Activated naive CD4-positive, alpha-beta T cell treated with Interleukin-2 at 50 U/mL for 16 hours (primary cell): ENCODE measurements around the gene IGF1R.

Experiments used
- DNase-seq: peaks from one replicate; pipeline ENCODE4 v3.0.0-alpha.2; 2020

The IGF1R gene

DNA sequence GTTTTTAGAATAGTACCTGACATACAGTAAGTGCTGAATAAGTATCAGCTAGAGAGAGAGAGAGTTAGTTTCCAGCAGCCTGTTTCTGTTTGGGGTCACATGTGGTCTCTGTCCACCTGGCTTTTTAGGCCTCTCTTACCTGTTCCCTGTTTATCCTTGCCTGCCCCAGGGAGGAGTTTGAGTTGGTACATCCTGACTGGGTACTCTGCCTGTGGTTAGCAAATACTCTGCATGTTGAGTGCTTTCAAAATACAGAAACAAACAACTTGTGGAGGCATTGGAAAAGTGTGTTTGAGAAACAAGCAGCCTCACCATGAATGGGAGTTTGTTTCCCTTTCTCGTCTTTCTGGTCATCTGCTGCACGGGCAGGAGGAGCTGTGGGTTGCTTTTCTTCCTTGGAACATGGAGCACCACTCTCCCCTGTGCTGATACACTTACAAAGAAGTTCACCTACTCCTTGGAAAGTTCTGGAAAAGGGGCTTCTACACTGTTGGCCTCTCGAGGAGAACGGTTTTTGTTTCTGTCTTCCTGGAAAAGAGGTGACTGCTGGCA lies 193.2 kb downstream of the IGF1R start:
- no peak for DNase-seq

DNA sequence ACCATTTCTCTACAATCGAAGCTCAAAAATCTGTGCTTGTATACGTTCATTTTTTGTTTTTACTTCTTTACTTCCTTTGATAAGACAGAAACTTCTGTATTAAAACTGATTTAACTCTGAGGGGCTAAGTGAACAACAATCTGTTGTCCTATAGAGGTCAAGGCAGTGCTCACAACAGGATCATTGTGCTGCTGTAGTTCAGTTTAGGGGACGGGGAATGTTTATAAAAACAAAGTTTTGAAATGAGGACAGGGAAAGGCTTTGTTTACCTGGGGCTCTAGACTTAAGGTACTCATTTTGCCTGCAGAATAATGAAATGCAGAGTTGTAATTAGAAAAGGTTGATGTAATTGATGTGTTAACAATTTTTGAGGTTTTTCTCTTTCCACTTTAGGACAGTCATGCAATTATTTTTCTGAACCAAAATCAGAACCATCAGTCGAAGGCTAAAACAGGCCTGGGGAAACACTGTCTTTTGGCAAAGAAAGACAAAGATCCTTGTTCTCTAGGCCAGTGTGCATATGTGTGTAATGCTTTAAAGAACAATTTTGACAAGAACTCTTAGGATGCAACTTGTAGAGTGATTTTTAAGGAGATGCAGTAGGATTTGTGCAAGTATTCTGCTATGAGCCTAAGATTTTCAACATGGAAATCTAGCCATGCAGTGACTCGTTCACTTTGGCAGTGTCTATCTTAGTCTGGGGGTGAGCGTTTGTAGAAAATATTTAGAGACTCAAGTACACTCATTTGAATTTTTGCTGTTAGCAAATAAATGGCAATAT lies 194.0 kb downstream of the IGF1R start:
- DNase-seq, result no peak

DNA sequence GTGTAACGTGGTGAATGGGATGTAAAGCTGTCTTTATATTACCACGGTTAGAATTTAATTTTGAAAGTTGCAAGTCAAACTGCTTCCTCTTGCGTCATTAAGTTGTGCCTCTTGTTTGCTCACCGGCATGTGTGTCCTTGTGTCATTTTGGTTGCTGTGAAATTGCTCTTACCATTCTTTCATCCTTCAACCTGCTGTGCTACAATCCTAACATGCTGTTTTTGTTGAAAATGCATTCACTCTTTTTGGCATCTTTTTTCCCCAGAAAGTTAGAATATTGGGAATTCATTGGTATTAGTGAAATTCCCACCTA lies 194.6 kb downstream of the IGF1R start:
- DNase-seq, result no peak

DNA sequence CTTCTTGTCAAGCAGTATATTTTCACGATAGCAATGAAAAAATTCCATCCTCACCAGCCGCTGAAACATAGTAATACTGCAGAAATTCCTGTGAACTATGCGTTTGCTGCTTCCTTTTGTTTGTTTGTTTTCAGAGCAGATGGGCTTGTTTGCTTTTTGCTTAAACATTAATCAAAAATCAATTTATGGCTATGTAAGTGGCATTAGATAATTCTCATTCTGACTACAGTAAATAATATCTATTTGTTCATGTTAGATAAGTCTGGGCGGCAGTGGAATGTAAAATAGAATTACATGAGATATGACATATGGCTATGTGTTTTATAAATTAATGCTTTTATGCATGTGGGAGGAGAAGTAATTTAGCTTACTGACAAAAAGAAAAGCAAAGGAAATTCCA lies 195.5 kb downstream of the IGF1R start:
- no peak for DNase-seq

DNA sequence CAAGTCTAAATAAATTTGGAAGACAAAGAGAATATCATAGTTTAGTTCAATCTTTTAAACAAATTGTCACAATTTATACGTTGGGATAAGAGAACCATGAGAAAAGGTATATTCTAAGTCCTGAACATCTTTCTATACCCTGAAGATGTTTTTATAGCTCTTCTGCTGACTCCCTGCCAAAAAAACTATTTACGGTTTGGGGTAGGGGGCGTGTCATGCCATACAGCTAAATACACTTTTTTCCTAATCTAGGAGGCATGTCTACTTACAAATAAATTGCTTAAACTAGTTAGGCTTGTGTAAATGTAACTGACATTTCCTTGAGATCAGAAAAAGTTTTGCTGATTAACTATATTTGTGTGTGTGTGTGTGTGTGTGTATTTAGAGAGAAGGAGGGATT lies 195.9 kb downstream of the IGF1R start:
- no peak for DNase-seq

DNA sequence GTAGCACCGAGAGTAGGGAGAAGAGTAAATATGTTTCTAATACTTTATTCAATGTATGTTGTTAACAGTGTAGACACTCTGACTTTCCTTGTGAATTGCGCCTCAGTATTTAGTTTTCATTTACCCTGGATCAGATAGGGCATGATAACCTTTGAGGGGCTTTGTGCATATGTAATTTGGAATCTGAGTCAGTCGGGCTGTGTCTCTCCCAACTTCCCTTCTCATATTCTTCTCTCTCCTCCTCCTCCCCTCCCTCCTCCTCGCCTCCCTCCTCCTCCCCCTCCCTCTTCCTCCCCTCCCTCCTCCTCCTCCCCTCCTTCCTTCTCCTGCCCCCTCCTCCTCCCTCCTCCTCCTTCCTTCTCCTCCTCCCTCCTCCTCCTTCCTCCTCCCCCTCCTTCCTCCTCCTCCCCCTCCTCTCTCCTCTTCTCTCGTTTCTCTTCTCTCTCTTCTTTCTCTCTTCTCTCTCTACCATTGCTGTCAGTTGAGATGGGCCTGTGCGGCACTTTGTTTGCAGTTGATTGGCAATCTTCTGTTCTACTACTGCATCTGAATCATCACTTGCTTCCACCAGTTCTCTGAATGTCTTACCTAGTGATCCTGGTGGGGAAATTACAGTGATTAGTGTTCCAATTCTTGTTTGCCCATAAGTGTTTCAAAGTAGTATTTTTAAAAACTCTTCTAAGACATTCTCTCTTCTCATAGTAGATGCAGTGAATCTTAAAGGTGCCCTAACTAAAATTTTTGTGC lies 197.0 kb downstream of the IGF1R start:
- no peak for DNase-seq

DNA sequence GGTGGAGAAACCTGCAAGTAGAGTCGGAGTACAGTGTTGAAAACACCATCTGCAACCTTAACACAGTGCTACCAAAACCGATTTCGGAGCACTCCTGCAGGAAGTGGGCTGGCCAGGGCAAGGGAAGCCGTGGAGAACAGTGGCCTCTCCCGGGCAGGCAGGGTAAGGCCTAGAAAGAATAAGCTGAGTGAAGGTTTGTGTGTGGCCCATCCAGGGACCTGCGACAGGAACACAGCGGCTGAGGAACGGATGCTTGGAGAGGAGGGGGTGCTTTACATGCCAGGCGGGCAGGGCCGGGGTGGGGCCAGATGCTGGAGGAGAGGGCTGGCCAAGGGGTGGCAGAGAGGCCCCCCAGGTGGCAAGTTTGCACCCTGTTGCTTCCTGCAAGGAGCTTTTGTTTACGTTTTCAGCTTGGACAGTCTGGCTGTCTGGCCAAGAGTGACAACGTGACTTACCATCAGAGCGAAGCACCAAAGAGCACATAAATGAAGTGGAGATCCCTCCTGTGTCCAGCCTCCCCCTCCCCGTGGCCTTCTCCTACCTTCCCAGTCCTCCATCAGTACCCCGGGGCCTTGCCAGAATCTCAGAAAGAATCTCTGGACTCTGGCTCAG lies 202.7 kb downstream of the IGF1R start:
- DNase-seq, result peak; percentile 64

DNA sequence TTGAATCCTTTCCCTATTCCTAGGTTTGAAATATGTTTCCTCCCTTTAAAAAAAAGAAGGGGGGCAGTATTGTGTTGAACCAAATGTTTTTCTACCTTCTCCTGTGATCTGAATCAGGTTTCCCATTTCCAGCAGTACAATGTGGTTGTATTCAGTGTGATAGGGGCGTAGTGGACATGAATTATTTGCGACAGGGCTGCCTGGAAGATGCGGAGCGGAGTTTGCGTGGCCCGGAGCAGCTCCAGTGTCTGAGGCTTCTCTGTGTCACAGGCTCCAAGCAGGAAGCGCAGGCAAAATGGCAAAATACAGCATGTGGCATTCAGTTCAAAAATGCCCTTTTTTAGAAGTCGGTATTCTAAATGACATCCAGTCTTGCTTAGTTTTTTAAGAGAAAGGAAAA lies 204.8 kb downstream of the IGF1R start:
- peak; percentile 80 for DNase-seq

DNA sequence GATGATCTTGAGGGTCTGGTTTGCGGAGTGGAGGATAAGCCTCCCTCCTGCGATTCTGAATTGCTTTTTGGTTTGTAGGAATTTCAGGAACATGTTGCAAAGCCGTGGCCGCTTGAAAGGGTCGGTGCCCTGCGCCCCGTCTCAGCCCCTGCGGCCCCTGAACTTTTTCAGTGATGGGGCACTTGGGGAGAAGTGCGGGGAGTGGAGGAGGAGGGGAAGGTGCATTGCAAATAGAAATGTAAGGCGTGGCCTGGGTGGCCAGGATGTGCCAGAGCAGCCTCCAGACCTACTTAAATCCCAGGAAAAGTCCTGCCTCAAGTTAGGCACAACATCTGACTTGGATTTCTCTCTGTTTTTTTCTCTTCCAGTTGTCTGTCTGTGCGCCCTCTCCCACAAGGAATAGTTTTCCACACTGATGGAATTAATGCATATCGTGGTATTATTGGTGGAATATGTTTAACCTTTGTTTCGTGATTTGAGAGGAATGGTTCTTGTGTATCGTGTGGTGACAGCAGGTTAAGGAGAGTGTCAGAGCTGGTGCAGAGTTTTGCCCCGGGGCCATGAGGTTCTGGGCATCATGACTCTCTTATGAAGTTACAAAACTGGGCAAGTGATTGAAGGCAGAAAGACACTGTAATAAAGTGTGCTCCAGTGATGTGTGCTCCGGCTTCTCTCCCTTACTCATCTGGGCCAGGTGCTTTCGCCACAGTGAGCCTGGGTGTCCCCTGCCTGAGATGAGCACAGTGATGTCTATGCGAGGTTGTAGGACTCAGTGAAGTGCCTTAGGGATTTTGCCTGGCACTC lies 205.5 kb downstream of the IGF1R start:
- no peak for DNase-seq

DNA sequence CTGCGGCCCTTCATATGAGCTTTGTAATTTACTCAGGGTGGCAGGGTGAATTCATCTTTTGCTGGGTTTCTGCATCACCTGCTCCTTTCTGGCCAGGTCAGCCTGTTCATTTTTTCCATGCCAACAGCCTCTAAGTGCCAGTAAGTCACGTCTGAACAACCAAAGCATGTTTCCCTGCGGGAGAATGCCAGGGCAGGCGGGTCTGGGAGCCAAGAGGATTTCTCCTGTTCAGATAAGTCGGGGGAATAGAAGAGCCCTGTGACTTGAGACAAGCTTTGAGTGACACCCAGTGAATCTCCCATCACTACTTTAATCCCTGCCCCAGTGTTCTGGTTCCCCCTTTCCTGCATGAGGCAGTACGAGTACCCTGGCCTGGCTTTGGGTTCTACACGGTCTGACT lies 206.2 kb downstream of the IGF1R start:
- DNase-seq, result no peak

DNA sequence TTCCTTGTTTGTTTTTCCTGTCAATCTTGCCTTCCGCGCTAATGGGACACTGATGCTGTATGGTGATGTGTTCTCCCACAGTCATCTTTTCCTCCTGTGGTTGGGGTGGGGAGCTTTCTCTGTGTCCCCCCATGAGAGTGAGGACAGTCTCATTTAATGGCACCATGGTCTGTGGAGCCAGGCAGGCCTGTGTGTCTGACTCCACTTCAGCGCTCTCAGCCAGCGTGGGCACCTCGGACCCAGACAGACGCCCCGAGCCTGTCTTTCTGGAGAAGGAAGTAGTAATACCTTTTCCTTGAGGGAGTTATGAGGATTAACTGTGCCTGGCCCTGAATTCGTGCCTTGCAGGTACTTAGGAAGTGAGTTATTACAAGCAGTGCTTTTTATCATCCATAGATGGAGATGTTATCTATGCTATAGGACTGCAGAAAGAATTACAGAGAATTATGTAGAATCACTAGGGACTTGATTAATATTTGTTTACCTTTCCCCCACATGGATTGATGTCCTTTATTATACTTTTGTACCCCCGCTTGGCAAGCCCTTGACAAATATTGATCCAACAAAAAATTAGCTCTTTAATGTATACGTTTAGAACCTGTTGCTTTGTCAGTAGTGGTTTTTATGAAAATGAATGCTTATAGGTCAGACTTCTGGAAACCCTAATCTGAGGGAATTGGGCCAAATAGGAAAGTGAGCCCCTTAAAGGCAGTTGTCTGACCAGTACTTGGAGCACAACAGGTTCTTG lies 206.9 kb downstream of the IGF1R start:
- DNase-seq, result no peak

DNA sequence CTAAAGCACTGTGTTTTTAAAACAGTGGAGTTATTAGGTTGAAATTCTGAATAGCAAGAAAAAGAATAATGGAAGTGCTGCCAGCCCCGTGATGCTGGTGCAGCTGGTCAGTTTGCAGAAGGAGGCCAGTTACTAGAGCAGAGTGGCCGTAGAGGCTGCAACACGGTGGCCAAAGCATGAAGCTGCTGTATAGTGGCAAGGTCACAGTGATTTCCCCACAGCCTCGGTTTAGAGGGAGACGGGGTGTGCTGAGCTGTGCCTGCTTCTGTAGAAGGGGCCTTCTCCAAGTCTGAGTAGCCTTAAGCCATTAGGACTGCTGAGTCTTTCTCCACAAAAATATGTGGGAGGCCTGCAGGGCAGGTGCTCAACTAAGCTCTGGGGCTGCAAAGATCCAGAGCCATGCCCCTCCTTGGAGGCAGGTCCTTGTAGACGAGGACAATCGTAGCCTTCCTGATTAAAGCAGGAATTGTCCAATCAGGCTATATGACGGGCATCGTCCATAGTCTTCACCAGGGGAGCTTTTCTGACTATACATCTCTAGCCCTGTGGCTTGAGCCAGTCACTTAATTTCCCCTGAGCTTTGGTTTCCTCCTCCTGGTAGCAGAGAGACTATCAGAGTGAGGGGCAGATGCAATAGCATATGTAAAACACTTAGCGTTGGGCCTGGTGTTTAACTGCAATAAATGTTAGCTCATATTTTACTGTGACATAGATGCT lies 207.6 kb downstream of the IGF1R start:
- no peak for DNase-seq

DNA sequence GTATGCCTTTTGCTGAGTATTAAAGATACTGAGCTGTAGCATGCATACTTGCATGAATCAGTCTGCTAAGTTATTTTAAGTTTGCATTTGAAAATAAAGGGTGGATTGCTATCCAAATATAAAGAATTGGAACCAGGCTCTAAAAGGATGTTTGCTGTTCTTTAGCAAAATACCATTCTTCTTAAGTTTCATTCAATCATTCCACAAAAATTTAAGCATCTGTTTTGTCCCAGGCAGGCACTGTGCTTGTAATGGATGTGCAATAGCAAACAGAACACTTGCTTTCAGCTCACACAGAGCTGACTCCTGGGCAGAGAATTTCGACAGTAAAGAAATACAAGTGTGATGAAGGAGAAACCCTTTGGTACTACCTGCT lies 208.2 kb downstream of the IGF1R start:
- DNase-seq, result no peak

DNA sequence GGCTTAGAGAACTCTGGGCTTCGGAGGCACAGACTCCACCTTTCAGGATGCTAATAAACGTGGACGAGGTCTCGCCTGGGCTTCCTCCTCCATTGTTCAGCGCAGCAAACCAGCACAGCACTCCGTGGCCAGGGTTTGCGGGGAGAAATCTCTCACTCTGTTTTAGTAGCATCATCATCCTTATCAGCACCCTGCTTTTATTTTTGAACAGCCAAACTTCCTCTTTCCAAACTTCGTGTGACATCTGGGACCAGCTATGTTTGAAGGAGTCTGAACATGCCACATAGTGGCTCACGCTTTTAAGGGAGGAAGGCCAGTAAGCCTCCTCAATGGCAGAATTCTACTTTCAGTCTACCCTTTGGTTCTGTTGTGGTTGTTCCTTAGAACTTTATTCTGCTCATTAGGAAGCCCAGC lies 210.3 kb downstream of the IGF1R start:
- no peak for DNase-seq

DNA sequence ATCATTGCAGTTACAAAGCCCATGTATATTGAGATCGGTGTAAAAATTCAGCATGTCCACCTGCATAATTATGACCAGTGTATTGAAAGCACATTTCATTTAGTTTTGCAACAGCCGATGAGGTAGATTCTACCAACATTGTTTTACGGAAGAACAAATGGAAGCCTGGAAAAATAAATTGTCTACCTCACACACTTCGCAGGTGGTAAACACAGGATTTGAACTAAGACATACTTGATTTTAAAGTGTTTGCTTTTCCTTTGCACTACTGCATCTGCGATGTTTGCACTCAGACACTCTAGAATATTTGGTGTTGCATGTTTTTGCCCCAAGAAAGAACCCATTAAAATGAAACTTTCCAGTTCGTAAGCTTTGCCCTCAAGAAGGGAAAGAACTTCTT lies 210.8 kb downstream of the IGF1R start:
- DNase-seq, result no peak

DNA sequence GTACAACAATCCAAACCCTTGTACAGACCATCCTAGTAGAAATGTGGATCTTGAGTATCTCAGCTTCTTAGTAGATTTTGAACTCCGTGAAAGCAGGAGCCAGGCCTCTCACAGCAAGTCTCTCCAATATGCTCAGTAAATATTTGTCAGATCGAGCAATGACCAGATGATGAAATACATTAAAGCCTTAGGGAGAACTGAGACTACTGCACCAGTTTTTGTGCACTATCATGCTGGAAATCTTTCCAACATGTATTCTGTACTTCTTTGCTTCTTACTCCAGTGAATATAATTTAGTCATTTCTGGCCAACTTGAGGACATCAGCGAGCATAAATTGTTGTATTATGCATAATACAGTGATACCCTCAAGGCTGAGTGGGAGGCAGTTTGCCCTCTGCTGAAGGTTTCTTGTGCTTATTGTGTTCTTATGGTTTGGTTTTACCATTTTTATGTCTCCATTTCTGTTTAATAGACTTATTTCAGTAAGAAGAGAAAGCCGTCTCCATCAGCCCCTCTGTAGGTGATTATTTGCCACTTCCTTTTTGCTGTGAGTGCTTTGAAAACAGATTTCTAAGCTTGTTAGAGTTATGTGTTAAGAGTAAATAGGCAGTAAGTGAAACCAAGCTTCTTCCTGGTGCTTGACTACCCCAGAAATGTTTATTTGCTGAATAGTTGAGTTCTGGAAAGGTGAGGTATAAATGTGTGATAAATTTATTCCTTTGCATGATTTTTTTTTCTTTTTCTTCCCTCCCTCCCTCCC lies 212.1 kb downstream of the IGF1R start:
- DNase-seq, result no peak

DNA sequence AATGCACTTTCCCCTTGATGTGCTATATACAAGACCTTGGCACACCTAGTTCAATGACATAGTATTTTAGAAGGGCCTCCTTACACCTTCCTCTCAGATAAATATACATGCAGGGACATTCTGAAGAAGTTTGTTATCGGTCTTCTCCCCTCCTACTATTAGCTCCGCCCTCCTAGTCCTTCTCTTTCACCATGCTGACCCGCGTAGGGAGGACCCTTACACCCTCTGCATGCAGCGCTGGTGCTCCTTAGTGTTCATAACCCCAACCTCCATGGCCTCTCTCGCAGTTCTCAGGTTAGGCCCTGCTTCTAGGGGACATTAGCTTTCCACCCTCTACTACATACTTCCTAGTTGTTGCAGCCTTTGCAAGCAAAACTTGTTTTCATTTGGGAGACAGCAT lies 212.8 kb downstream of the IGF1R start:
- DNase-seq, result no peak

DNA sequence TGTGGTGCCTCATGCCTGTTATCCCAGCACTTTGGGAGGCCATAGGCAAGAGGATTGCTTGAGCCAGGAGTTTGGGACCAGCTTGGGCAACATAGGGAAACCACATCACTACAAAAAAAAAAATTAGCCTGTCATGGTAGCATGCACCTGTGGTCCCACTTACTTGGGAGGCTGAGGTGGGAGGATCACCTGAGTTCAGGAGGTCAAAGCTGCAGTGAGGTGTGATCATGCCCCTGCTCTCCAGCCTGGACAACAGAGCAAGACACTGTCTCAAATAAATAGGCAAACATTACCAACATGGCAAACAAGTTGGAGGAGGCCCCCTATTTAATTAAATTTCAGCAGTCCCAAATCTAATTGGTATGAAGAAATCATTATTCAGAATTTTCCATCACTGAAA lies 215.6 kb downstream of the IGF1R start:
- no peak for DNase-seq

DNA sequence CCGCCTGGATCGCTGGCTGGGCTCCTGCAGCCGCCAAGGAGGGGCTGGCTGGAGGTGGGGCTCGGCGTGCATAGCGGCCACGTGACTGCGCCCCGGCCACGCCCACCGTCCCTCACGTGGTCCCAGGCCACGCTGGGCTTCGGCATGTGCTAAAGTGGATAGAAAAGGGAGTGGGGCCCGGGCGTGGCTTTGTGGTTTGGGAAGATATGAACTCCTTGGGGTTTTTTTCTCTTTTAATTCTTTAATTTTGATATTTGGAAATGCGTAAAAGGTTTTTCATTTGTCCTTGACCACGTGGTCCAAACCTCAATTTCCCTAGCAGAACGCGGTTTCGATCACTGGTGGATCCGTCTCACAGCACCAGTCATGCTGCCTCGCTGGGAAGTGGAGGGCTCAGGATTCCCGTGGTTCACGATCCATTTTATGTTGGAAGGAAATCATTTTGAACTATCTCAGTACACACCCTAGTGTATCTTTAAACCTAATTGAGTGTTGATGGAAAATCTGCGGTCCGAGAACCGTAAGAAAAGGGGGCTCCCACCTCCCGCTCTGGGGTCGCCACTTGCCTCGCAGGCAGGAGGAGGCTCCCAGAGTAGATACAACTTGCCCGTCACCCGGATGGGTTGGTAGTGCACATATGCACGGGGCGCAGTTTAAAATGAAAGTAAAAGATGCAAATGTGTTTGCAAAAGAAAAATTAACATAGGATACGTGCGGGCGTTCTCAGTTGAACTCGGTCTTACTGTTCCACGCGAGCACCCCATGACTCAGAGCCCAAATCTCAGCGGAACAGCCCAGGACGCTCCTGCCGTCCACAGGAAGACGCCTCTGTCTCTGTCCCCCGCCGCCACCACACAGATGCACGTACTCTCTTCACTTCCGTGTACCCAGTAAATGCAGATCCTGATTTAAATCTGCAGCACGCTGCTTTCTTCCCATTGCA lies 217.3 kb downstream of the IGF1R start:
- peak; percentile 76 for DNase-seq

DNA sequence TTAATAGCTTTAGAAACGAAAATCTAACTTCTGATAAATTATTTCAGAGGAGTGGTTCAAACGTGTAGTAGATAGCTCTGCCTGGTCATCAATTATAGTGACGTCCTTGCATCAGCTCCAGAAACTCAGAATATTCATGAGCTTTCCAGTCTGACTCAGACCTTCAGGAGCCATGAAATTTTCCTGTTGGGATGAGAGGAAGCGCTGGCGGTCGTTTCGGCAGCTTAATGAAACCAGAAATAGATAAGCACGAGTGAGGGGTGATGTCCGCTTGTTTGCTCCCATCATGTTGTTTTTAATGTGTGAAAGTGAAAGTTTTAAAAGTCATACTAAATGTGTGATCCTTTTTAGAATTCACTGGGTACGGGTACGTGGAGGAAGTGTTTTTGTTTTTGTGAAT lies 218.2 kb downstream of the IGF1R start:
- no peak for DNase-seq
